Activated CD4-positive, alpha-beta T cell treated with anti-CD3 and anti-CD28 coated beads, Interleukin-2, amount 50 U/mL, for 48 hours (primary cell): ENCODE data around the gene SCAF8.
"Not testable (repeated sequence)": the region's sequence is repeated elsewhere in the genome, so short reads cannot be mapped to it uniquely, and the experiment has no call there.

ENCODE experiments used
- DNase-seq, 2 experiments: peaks; one replicate each; pipeline ENCODE4 v3.0.0-alpha.2; 2020

The SCAF8 gene

DNA sequence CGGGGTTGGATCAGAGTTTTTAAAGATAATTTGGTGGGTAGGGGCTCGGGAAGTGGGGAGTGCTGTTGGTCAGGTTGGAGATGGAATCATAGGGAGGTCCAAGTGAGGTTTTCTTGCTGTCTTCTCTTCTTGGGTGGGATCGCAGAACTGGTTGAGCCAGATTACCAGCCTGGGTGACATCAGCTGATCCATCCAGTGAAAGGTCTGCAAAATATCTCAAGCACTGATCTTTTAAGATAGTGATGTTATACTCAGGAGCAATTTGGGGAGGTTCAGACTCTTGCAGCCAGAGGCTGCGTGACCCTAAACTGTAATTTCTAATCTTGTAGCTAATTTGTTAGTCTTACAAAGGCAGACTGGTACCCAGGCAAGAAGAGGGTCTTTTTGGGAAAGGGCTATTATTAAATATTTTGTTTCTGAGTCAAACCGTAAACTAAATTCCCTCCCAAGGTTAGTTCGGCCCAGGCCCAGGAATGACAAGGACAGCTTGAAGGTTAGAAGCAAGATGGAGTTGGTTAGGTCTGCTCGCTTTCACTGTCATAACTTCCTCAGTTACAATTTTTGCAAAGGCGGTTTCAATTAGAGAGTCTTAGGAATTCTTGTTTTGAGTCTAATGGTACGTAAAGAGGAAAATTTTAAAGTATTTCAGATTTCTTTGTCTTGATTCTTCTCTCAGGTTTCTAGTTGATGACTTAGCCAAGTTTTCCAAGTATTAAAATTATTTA, 53.1 kb downstream of the SCAF8 start:
- DNase-seq, result no peak

DNA sequence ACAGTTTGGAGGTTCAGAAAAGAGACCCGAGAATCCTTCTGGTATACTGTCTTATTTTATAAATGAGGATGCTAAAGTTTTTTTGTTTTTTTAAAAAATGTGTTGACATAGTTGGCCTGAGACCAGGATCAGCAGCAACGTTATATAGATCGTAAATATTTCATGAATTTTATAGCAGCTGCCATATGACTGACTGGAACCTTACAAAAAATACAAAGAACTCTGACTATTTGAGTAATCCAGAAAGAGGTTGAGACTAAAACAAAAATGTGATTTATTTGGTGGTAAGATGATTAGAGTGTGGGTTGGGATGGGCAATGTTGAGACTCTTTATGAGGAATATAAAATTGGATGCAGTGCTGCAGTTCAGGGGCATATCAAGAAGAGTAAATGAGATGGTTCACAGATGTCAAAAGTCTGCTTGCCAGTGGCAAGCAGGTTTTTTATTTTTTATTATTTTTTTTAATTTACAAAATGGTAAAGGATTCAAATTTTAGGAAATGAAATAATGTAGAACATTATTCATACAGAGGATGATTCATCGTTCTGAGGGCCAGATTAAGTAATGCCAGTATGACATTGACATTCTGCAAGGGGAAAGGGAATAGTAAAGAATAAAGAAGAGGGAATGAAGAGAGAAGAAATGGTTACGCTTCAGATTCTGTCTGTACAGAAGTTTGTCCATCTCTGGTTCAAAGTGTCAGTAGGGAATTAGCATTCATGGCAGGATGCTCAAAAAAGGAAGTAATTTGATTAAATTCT, 58.5 kb downstream of the SCAF8 start:
- no peak for DNase-seq

DNA sequence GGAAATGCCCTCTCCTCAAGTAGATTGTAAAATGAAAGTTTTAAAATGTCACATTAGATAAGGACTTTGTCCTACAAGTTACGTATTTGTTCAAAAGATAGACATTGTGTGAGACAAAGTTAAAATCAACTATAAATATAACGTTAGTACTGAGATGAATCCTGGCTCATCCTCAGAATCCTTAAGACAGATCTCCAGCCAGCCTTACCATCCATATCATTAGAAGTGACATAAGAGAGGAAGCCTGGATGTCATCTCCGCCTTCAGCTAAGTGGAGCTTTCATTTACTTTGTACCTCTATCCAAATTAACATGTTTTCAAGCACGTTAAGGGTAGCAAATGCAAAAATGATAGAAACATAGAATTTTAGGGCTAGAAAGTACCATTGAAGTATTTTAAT, 59.1 kb downstream of the SCAF8 start:
- no peak for DNase-seq

DNA sequence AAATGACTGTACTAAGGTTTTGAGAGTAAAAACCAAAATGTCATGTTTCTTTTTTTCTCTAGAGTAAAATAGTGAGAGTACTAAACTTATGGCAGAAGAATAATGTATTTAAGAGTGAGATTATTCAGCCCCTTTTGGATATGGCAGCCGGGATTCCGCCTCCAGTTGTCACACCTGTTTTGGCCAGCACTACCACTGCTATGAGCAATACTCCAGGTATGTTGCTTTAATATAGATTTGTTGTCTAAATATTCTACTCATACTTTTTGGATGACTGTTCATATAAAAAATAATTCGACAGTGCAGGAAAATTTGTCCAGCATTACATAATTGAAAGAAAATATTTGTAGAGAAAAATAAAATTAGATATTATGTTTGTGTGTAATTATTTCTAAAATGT, 59.5 kb downstream of the SCAF8 start:
- no peak for DNase-seq

DNA sequence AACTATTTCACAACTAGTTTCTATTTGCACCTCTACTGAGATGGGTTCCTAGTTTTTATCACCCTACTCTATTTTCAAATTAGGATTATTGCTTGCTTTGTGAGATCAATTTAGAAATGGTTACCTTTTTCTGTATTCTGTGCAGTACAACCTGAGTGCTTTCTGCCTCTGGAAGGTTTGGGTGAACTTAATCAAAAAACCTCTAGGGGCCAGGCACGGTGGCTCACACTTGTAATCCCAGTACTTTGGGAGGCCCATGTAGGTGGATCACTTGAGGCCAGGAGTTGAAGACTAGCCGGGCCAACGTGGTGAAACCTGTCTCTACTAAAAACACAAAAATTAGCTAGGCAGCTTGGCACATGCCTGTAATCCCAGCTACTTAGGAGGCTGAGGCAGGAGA, 63.3 kb downstream of the SCAF8 start:
- DNase-seq, result no peak

DNA sequence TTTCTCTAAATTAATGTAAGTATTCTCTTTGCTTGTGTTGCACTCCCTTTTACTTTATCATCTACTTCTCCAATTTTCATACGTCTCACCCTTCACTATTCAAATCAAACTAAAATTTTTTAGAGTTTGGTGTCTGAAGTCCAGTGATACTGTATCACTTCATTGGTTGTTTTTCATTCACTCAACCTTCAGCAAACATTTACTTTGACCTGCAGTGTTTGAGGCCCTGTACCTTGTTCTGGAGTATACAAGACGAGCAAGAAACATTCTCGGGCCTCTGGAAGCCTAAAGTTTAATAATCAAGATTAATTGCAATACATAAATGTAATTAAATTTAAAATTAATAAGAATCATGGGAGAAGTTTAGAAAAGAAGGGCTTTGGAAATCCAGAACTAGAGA, 64.6 kb downstream of the SCAF8 start:
- no peak for DNase-seq

DNA sequence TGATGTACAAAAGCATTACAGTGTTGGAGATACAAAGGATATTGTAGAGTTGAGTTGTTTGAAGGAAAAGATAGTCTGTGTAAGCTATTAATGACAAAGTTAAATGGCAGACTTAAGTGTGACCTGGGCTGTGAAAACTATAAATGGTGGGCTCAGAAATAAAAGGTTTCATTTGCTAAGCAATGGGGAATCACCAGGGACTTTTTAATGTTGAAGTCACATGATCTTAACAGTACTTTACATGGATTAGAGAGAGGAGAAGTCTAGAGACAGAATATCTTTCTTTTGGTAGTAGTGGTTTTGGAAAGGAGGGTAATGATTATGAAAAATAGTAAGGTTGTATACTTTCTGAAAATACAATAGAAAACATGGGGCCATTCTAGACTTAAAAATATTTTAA, 67.1 kb downstream of the SCAF8 start:
- DNase-seq, result no peak

DNA sequence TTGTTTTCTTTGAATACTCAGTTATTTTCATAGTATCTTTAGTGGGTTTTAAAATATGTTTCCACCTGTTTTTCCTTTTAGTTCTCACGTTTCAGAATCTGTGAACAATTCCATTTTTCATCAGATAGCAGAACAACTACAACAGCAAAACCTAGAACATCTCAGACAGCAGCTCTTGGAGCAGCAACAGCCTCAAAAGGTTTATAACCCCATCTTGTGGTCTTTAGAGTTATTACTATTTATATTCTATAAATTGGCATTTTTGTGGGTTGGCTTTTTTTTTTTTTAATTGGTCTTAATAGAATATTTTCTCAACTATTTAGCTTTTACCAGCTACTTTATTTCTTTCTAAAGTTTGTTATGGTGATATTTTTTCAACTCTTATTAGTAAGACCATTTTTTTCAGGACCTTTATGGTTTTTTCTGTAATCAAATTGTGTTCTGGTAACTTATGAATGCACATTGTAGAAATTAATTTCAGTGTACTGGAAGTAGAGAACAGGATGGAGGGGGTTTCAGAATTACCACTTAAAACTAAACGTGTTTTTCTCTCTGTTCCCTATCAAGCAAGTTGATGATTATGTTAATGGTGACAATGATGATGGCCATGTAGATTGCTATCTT, 72.2 kb downstream of the SCAF8 start:
- no peak for DNase-seq

DNA sequence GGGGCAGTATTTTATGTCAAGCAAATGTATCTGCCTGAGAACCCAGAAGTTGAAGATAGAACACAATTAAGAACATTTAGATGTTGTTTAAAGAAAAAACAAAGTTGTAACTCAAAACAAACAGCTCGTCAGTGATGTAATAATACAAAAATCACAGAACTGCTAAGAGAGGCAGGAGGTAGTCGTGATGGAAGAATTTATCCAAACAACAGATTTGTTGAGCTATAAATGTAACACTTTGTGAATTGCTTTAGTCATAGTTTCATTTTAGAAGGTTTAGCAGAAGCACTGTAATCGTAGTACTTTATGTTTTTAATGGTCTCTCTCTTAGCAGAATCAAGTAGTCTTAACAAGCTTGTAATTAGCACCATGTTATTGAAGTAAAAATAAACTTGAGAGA, 73.6 kb downstream of the SCAF8 start:
- no peak for DNase-seq

DNA sequence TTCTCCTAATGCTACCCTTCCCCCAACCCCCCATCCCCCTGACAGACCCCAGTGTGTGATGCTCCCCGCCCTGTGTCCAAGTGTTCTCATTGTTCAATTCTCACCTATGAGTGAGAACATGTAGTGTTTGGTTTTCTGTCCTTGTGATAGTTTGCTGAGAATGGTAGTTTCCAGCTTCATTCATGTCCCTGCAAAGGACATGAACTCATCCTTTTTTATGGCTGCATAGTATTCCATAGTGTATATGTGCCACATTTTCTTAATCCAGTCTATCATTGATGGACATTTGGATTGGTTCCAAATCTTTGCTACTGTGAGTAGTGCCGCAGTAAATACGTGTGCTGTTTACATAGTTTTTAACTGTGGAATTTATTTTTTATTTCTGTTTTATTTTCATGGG, 78.4 kb downstream of the SCAF8 start:
- not testable (repeated sequence) for DNase-seq

DNA sequence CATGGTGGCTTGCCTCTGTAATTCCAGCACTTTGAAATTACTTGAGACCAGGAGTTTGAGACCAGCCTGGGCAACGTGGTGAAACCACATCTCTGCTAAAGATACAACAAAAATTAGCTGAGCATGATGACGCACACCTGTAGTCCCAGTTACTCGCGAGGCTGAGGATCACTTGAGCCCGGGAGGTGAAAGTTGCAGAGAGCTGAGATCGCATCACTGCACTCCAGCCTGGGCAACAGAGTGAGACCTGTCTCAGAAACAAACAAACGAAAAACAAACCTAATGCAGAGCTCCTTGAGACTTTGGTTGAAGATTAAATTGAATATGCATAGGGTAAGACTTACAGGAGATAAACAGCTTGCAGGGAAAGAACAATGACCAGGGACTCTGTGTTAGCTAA, 80.8 kb downstream of the SCAF8 start:
- DNase-seq, result no peak

DNA sequence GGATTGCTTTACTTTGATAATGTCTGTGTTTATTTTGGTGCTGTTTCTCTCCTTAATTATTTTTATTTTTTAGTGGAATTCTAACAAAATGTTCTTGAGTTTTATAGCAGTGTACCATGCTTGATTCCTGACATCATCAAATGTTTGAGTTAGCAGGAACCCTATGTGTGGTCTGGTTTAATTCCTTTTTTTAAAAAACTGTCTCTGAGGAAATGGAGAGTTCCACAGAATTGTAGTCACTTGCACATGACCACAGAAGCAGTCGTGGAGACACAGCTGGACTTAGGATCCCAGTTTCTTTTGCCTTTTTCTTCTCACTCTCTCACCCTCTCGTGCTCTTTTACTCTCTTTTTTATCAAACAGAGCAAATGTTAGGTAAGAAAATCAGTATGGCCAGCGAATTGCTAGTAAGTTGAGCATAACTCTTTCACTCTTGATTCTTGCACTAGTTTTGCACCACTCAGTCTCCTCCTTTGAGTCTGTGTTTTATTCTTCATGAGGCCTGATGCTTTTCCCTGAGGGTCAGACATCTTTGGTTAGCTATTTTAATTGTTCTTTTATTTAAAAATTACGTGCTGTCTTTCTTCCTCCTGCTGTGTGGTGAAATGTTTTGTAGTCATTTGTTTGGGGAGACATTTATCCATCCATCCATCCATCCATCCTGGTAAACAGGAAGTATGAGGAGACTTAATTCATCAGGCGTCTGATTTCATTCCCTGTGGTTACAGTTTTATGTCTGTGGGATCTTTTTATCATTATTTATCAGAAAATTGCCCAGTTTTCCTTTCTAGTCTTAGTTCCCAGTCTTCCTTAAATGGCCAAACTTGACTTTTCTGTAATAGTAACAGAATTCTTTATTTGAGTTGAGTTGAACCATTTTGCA, 83.0 kb downstream of the SCAF8 start:
- no peak for DNase-seq

DNA sequence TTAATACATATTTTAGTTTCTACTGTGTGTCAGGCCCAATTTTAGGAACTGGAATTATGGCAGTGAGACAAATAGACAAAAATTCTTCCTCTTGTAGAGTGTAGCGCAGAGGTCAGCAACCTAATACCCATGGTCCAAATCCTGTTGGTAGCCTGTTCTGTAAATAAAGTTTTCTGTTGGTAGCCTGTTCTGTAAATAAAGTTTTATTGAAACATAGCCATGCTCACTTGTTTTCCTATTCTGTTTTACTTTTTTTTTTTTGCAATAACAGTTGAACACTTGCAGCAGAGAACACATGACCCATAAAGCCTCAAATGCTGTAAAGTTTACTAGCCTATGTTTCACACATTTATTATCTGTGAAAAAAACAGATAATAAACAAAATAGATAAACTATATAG, 87.9 kb downstream of the SCAF8 start:
- DNase-seq, result no peak

DNA sequence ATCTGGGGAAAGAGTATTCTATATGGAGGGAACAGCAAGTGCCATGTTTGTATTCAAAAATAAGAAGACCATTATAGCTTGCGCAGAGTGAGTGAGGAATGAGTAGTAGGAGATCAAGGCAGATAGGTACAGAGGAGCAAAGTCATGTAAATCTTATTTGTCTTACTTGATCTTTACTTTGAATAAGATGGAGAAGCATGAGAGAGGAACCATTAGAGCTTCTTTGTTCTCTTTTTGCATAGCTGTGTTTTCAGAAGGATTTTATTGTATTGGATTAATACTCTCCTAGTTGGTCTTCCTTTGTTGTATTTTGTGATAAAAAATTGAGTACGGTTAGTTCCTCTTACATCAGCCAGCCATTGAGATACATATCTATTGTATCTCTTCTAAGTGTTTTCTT, 88.4 kb downstream of the SCAF8 start:
- DNase-seq, result no peak

DNA sequence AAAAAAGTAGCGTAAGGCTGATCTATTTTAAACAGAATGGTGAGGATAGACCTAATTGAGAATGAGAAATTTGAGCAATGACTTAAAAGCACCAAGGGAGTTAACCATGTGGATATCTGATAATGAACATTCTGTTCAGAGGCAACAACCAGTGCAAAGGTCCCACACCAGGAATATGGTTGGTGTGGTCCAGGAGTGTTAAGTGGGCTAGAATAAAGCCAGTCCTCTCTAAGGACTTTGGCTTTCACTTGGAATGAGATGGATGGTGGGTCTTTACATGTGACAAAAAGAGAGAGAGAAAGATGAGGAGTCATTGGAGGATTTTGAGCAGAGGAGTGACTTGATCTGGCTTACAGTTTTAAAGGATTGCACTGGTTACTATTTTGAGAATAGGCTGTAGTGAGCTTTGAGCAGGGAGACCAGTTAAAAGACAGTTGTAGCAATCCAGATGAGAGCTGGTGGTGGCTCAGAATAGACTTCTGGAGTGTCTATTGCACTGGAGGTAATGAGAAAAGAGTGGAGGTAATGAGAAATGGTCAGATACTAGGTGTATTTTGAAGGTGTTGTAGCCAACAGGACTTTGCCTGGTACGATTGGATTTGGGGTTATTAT, 89.8 kb downstream of the SCAF8 start:
- DNase-seq, result no peak

DNA sequence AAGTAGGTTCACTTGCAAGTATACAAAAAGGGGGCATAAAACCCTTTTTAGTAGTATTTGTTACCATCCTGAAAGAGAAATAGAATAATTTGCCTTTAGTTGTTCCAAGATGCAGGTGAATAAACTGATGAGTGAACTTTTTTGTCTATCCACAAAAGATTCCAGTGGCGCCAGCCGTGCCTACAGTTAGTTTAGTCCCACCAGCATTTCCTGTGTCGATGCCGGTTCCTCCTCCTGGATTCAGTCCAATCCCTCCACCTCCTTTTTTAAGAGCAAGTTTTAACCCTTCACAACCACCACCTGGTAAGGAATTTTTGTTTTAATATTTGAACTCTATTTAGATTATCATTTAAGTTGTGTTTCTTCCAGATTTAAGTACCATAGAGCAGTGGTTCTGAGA, 90.9 kb downstream of the SCAF8 start:
- no peak for DNase-seq

DNA sequence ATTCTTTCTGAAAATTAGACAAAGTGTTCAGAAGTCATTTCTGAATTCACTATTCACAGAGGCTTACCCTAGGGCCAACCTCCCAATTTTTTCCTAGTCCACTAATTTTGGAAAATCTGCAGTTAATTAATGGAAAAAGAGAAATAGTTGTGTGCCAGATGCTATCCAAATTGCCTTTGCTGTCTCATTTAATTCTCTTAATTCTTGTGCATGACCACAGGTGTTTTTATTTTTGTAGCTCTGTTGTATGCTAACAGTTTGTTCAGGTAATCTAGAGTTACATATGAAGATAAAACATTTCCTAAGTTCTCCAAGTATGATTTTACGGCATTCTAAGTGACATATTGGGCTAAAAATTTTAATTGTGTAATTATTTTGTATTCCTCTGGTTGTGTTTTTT, 96.8 kb downstream of the SCAF8 start:
- no peak for DNase-seq

DNA sequence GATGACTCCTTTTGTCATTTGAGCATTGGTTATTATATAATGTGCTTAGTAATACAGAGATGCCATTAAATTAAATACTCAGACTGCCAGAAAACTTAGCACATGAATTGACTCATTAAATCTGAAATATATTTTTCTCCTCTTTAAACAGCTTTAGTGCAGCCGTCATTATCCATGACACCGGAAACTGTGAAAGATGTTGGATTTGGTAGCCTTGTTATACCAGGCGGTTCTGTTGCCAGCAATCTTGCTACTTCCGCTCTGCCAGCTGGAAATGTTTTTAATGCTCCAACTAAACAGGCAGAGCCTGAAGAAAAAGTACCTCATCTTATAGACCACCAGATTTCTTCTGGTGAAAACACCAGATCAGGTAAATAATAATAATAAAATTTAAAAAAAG, 97.6 kb downstream of the SCAF8 start:
- no peak for DNase-seq

DNA sequence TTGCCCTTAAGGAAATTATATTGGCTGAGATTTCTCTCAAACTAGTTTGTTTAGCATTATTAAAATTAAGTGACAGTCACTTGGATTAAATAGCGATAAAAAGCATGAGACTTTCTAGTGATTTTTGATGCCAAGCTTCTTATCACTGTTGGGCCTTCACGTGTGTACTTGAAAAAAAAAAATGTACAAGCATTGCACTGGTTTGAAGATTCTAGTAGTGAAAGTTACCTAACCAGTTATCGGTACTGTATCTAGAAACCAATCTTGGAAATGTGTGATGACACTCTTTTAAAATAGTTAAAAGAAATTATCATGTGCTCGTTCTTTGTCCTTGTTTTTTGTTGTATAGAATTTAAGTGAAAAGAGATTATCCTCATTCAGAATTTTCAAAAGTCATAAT, 102.1 kb downstream of the SCAF8 start:
- DNase-seq, result no peak

DNA sequence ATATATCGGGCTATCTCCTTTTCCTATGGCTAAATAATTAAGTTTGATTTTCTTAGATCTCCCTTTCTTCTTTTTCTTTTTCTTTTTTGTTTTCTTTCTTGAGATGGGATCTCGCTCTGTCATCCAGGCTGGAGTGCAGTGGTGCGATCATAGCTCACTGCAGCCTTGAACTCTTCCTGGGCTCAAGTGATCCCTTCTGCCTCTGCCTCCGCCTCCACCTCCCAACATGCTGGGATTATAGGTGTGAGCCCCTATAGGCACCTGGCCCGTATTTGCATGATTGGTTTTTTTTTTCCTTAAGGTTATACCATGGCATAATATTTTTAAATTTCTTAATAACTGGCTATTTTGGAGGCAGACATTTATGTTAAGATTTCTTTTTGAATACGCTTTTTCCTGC, 106.3 kb downstream of the SCAF8 start:
- no peak for DNase-seq

DNA sequence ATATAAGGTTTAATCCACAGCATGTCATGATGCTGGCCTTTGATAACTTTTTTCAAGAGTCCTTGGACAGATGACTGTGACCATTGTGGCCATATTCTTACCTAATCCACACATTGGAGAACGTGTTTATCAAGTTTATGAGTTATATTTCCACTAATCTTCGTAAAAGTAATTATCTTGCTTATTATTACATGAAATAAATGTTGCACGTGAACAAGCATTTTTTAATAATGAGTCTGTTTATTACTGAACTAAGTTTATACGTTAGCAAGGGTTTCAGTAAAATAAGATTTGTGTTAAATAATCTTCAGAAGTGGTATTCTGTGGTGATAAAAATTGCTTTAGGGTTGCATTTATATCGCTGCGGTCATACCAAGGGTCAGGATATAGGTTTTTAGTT, 107.1 kb downstream of the SCAF8 start:
- no peak for DNase-seq

DNA sequence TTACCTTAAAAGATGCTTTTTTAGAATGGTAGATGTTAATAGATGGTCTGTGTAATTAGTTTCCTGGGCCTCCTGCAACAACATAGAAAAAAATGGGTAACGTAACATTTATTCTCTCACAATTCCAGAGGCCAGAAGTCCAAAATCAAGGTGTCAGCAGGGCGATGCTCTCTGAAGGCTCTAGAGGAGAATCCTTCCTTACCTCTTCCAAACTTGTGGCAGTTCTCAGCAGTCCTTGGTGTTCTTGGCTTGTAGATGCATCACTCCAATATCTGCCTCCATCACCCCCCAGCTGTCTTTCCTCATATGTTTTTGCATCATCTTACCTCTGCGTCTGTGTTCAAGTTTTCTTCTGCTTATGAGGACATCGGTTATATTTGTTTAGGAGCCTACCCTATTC, 107.9 kb downstream of the SCAF8 start:
- no peak for DNase-seq

DNA sequence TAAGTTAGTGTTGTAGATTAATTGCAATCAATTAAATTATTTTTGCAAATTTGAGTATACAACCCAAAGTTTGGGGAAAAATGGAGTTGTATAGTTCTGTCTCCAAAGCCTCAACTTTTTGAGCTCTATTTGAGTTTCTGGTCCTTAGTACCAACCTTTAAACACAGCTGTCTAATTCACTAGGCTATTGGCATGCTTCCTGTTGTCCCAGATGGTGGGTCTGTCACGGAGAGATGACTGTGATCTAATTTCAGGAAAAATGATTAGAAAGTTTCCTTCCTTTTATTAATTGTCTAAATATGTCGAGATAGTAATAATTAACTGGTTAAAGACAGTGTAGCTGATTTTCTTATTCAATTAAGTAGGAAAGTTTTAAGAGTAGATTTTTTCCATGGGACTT, 109.6 kb downstream of the SCAF8 start:
- no peak for DNase-seq
